Bronchial epithelial cell (primary cell): ENCODE results near the gene CUEDC1. TPM values are rescaled to one million over a fixed set of nuclear protein-coding genes. Genes with fewer than 3 reads are reported as not detected.
A peak's percentile ranks its signal among the peaks of the same experiment; 100 is the strongest.

Source experiments
- DNase-seq: peaks from one replicate; pipeline ENCODE4 v3.0.0-alpha.2; 2010; ENCODE audit warnings: low read depth
- FAIRE-seq: peaks from 2 replicates; lab custom pipeline; 2011; peaks lifted over from hg19 to GRCh38; lab: Jason Lieb, UNC
- H3K27me3 ChIP-seq: 2 replicates; pipeline ENCODE4 v1.5.1; 2011; ENCODE audit warnings: low read length; ENCODE audit not compliant: control insufficient read depth, insufficient read depth
- H3K36me3 ChIP-seq: 2 replicates; pipeline ENCODE4 v1.5.1; 2011; ENCODE audit warnings: low read length; ENCODE audit not compliant: control insufficient read depth, insufficient read depth
- H3K4me3 ChIP-seq: 2 replicates; pipeline ENCODE4 v1.5.1; 2011; ENCODE audit warnings: mild to moderate bottlenecking, low read depth, low read length, control low read depth
- CTCF ChIP-seq: IDR thresholded peaks from 2 replicates; pipeline ENCODE4 v1.5.1; 2011; ENCODE audit warnings: mild to moderate bottlenecking, moderate library complexity, low read length, control low read depth, inconsistent platforms; ENCODE audit not compliant: insufficient read depth, severe bottlenecking
- total RNA-seq: library from RNA; depleted of rRNA; stranded (reverse); fragments of >200 nt; gene quantifications from 2 replicates; pipeline ENCODE4 v1.2.1, GENCODE V29; 2014

CUEDC1 gene
- total RNA-seq, 1 donor from 2014 or later: 3.4 TPM

DNA sequence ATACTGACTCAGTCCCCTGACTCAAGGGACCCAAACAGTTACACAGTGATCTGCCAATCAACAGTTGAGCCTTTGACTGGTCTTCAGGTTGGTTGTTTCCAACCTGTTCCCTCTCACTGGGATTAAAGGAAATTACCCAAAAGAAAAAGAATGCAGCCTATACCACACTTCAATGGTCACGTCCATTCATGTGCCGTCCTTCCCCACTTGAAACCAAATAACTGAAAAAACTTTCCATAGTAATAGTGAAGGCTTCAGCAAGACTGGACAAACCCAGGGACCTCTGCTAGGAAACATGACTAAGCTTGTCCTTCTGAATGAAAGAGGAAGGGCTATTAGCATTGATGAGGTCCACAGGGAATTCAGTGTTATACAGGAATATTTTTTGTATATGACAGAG is 135.9 kb downstream of the CUEDC1 start:
- Histone ChIP-seq H3K36me3 (no peaks in the 10 kb centered on the region), H3K4me3 (no peak overlapping the region), H3K27me3 (no peaks in the 10 kb centered on the region)
- DNase-seq (peak; percentile 90), FAIRE-seq (no peak)
- TF ChIP-seq CTCF: no peak

DNA sequence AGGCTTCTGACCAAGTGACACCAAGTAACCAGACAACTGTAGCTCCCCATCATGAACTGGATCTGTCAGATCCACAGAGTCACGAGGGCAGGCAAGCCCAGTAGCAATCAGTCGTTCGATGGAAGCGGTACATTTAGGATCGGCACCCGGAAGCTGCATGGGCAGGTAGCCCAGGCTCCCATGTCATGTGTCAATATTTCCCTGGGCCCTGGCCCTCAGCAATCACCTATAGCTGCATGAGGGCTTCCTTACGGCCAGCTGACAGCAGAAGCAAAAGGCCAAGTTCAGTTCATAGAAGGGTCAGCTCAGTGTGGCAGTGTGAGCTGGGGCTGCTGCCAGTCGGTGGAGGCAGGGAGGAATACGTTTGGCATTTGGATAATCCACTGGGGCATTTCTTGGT is 137.1 kb downstream of the CUEDC1 start:
- no peak for TF ChIP-seq CTCF
- FAIRE-seq (no peak), DNase-seq (no peak)
- no peaks in the 10 kb centered on the region for H3K36me3 ChIP-seq
- H3K4me3 ChIP-seq: no peak overlapping the region
- H3K27me3 ChIP-seq: no peaks in the 10 kb centered on the region

- Histone ChIP-seq H3K4me3 (no peak overlapping the region), H3K36me3 (no peaks in the 10 kb centered on the region), H3K27me3 (no peaks in the 10 kb centered on the region)
- FAIRE-seq (no peak), DNase-seq (no peak)
- no peak for TF ChIP-seq CTCF
These were observed 137.9 kb downstream of the CUEDC1 start for GRCh38 chr17:57817299-57817698.

- DNase-seq (no peak), FAIRE-seq (no peak)
- no peaks in the 10 kb centered on the region for H3K36me3 ChIP-seq
- H3K27me3 ChIP-seq: no peaks in the 10 kb centered on the region
- no peak overlapping the region for H3K4me3 ChIP-seq
- no peak for TF ChIP-seq CTCF
These were observed 140.8 kb downstream of the CUEDC1 start for GRCh38 chr17:57814421-57814820.

GRCh38 chr17:57811638-57812280 is 143.5 kb downstream of the CUEDC1 start:
- no peak for TF ChIP-seq CTCF
- no peaks in the 10 kb centered on the region for H3K36me3 ChIP-seq
- FAIRE-seq (no peak), DNase-seq (no peak)
- H3K27me3 ChIP-seq: no peaks in the 10 kb centered on the region
- H3K4me3 ChIP-seq: no peak overlapping the region

Other genes with a start within 250 kb of the CUEDC1 start
- gene CCDC182, start 210.1 kb downstream of the CUEDC1 start, total RNA-seq: not detected in 2 replicates
- 40.5 and 49.7 TPM in 2 replicates for gene MRPS23, start 105.4 kb downstream of the CUEDC1 start, total RNA-seq
- 17.3 and 23.2 TPM in 2 replicates for gene VEZF1, start 32.8 kb upstream of the CUEDC1 start, total RNA-seq
- 239 and 392 TPM in 2 replicates for gene SRSF1, start 51.8 kb upstream of the CUEDC1 start, total RNA-seq
- gene DYNLL2, start 128.0 kb upstream of the CUEDC1 start, total RNA-seq: 16.8 and 27.3 TPM in 2 replicates
- not detected in 2 replicates for gene OR4D1, start 193.0 kb upstream of the CUEDC1 start, total RNA-seq
- not detected in 2 replicates for gene OR4D2, start 211.6 kb upstream of the CUEDC1 start, total RNA-seq
- not detected in 2 replicates for gene EPX, start 237.3 kb upstream of the CUEDC1 start, total RNA-seq